Measurements from ENCODE around the gene SEC23A. TPM values are rescaled to one million over a fixed set of nuclear protein-coding genes. Genes with fewer than 3 reads are reported as not detected.

The SEC23A gene
- total RNA-seq, 1 experiment from 2014 or later: 62.9 TPM

- TF ChIP-seq ETV6 (CRISPR knock-in tag; IDR thresholded peaks at IDR 0.05) (no peak), USF2 (CRISPR knock-in tag; IDR thresholded peaks at IDR 0.05) (peak; percentile 63), CDX4 (CRISPR knock-in tag; IDR thresholded peaks at IDR 0.05; ENCODE audit: borderline replicate concordance) (no peak), SMAD3 (CRISPR knock-in tag; IDR thresholded peaks at IDR 0.05; ENCODE audit: borderline replicate concordance) (no peak), ERG (CRISPR knock-in tag; IDR thresholded peaks at IDR 0.05) (no peak), IRF1 (CRISPR knock-in tag; IDR thresholded peaks at IDR 0.05) (no peak)
- Mint-ChIP-seq H3K4me1 (peaks cover 8% of the 10 kb centered on the region), H3K27me3 (ENCODE audit: low read depth) (no peaks in the 10 kb centered on the region; the same call in 1 of the 2 replicates), H3K4me3 (no peak overlapping the region), H3K9me3 (peaks cover 30% of the 10 kb centered on the region), H3K27ac (peak overlapping the region; percentile 25), H3K36me3 (peaks cover 53% of the 10 kb centered on the region)
- ATAC-seq (peak; percentile 95), DNase-seq (ENCODE audit: low spot score) (no peak)
- ChIA-PET POLR2A (interaction anchor here (0.6 to 0.7 kb wide), 3 partner anchors 30 to 48 kb away, joined by 3 to 5 read pairs (median 3); partner anchors contain the start of gene TRAPPC6B), CTCF (interaction anchor here (0.5 to 0.6 kb wide), 2 partner anchors 50 to 84 kb away, joined by 4 read pairs; no protein-coding TSS in a partner anchor)
These were observed 37.1 kb upstream of the SEC23A start for GRCh38 chr14:39140170-39140569.

GRCh38 chr14:39138440-39138839 is 35.4 kb upstream of the SEC23A start:
- H3K27ac Mint-ChIP-seq: no peak overlapping the region
- H3K27me3 Mint-ChIP-seq (ENCODE audit: low read depth): no peaks in the 10 kb centered on the region; the same call in 1 of the 2 replicates
- H3K4me1 Mint-ChIP-seq: peaks cover 8% of the 10 kb centered on the region
- ATAC-seq: no peak
- H3K4me3 Mint-ChIP-seq: no peak overlapping the region
- ChIA-PET CTCF (no interaction called here), POLR2A (no interaction called here)
- H3K9me3 Mint-ChIP-seq: peaks cover 30% of the 10 kb centered on the region
- DNase-seq (ENCODE audit: low spot score): no peak
- H3K36me3 Mint-ChIP-seq: peaks cover 69% of the 10 kb centered on the region
- TF ChIP-seq FOXP1 (CRISPR knock-in tag; IDR thresholded peaks at IDR 0.05; ENCODE audit: borderline replicate concordance) (no peak), ARID4B (CRISPR knock-in tag; IDR thresholded peaks at IDR 0.05; ENCODE audit: borderline replicate concordance) (no peak), ELF4 (CRISPR knock-in tag; IDR thresholded peaks at IDR 0.05; ENCODE audit: low read depth) (no peak), NR3C1 (CRISPR knock-in tag; conservative IDR thresholded peaks at IDR 0.05; ENCODE audit: low read depth) (no peak), TP53 (CRISPR knock-in tag; IDR thresholded peaks at IDR 0.05) (no peak), CREM (CRISPR knock-in tag; IDR thresholded peaks at IDR 0.05) (no peak), ZNF512 (CRISPR knock-in tag; IDR thresholded peaks at IDR 0.05; ENCODE audit: borderline replicate concordance) (no peak), NFYB (CRISPR knock-in tag; conservative IDR thresholded peaks at IDR 0.05; ENCODE audit: low read depth) (no peak), CTCF (IDR thresholded peaks at IDR 0.05) (no peak), SP1 (CRISPR knock-in tag; conservative IDR thresholded peaks at IDR 0.05) (no peak), ZNF281 (CRISPR knock-in tag; IDR thresholded peaks at IDR 0.05) (no peak), GTF2I (CRISPR knock-in tag; conservative IDR thresholded peaks at IDR 0.05) (no peak), USF2 (CRISPR knock-in tag; IDR thresholded peaks at IDR 0.05) (no peak), NR2C2 (CRISPR knock-in tag; IDR thresholded peaks at IDR 0.05) (no peak)

Measured in WTC11 (cell line).